Trophoblast cell (in vitro differentiated cells and primary cell): Measurements from ENCODE around the gene FRMD4A. TPM values are rescaled to one million over a fixed set of nuclear protein-coding genes. Genes with fewer than 3 reads are reported as not detected.

Experiments
- DNase-seq, 2 donors: peaks; one replicate each; pipeline ENCODE4 v3.0.0-alpha.2; 2016
- H2AFZ ChIP-seq: 2 replicates; pipeline ENCODE4 v1.6.1; 2013; ENCODE audit warnings: low read length, moderate library complexity, mild to moderate bottlenecking; ENCODE audit not compliant: insufficient read depth, poor library complexity
- H2AK5ac ChIP-seq: 2 replicates; pipeline ENCODE4 v1.6.1; 2013; ENCODE audit warnings: mild to moderate bottlenecking, low read length
- H2BK120ac ChIP-seq: 2 replicates; pipeline ENCODE4 v1.6.1; 2013; ENCODE audit warnings: low read length, mild to moderate bottlenecking, moderate library complexity; ENCODE audit not compliant: insufficient read depth, poor library complexity
- H2BK12ac ChIP-seq: 2 replicates; pipeline ENCODE4 v1.6.1; 2013; ENCODE audit warnings: mild to moderate bottlenecking, low read length, moderate library complexity
- H2BK5ac ChIP-seq: 2 replicates; pipeline ENCODE4 v1.6.1; 2013; ENCODE audit warnings: low read length, low read depth, moderate library complexity, mild to moderate bottlenecking; ENCODE audit not compliant: poor library complexity
- H3K14ac ChIP-seq: 2 replicates; pipeline ENCODE4 v1.6.1; 2013; ENCODE audit warnings: mild to moderate bottlenecking, low read length
- H3K18ac ChIP-seq: 2 replicates; pipeline ENCODE4 v1.6.1; 2013; ENCODE audit warnings: mild to moderate bottlenecking, low read length
- H3K23ac ChIP-seq: 2 replicates; pipeline ENCODE4 v1.6.1; 2013; ENCODE audit warnings: low read length
- H3K27ac ChIP-seq: 2 replicates; pipeline ENCODE4 v1.5.1; 2013; ENCODE audit warnings: low read depth, mild to moderate bottlenecking, inconsistent platforms, low read length, moderate library complexity
- H3K27me3 ChIP-seq: 2 replicates; pipeline ENCODE4 v1.6.1; 2013; ENCODE audit warnings: inconsistent platforms, mild to moderate bottlenecking, low read length, moderate library complexity; ENCODE audit not compliant: insufficient read depth
- H3K36me3 ChIP-seq, 2 experiments: 1 replicate in 1 of 2; 2 replicates in 1 of 2; pipeline ENCODE4 v1.6.1; 2013; ENCODE audit warnings: low read length in 2 of 2, mild to moderate bottlenecking in 2 of 2, moderate library complexity in 1 of 2; ENCODE audit not compliant: insufficient read depth in 2 of 2, control insufficient read depth in 1 of 2
- H3K4ac ChIP-seq: 2 replicates; pipeline ENCODE4 v1.6.1; 2013; ENCODE audit warnings: low read depth, mild to moderate bottlenecking, low read length, moderate library complexity
- H3K4me1 ChIP-seq, 2 experiments: 1 replicate in 1 of 2; 2 replicates in 1 of 2; pipeline ENCODE4 v1.6.1; 2013; ENCODE audit warnings: low read length in 2 of 2, mild to moderate bottlenecking in 2 of 2, moderate library complexity in 1 of 2; ENCODE audit not compliant: insufficient read depth in 2 of 2, control insufficient read depth in 1 of 2
- H3K4me2 ChIP-seq: 2 replicates; pipeline ENCODE4 v1.6.1; 2013; ENCODE audit warnings: inconsistent platforms, mild to moderate bottlenecking, low read length, moderate library complexity
- H3K4me3 ChIP-seq: 2 replicates; pipeline ENCODE4 v1.5.1; 2013; ENCODE audit warnings: mild to moderate bottlenecking, low read depth, low read length, inconsistent platforms
- H3K79me1 ChIP-seq: one replicate; pipeline ENCODE4 v1.6.1; 2013; ENCODE audit warnings: low read length
- H3K79me2 ChIP-seq: 2 replicates; pipeline ENCODE4 v1.6.1; 2013; ENCODE audit warnings: low read length, mild to moderate bottlenecking; ENCODE audit not compliant: control insufficient read depth, insufficient read depth, poor library complexity
- H3K9ac ChIP-seq: 2 replicates; pipeline ENCODE4 v1.6.1; 2013; ENCODE audit warnings: mild to moderate bottlenecking, low read length
- H3K9me3 ChIP-seq: 2 replicates; pipeline ENCODE4 v1.6.1; 2013; ENCODE audit warnings: low read depth, mild to moderate bottlenecking, control low read depth, inconsistent platforms, low read length; ENCODE audit not compliant: insufficient read depth
- H4K12ac ChIP-seq: 2 replicates; pipeline ENCODE4 v1.6.1; 2013; ENCODE audit warnings: low read depth, mild to moderate bottlenecking, low read length, moderate library complexity
- H4K8ac ChIP-seq: 2 replicates; pipeline ENCODE4 v1.6.1; 2013; ENCODE audit warnings: low read depth, mild to moderate bottlenecking, low read length, moderate library complexity
- H4K91ac ChIP-seq: one replicate; pipeline ENCODE4 v1.6.1; 2013; ENCODE audit warnings: low read depth, mild to moderate bottlenecking, low read length, moderate library complexity
- WGBS: extraction: QIAGEN DNeasy Blood & Tissue Kit; methylation state at CpG from one replicate; pipeline ENCODE4 v1.1.7; 2013; ENCODE audit warnings: missing lambda C conversion rate; ENCODE audit not compliant: insufficient read length, insufficient coverage; ENCODE audit errors: extremely low coverage; 5-methylcytosine and 5-hydroxymethylcytosine counted together
- polyA plus RNA-seq: library from polyadenylated mRNA; stranded (reverse); fragments of 200-250 nt; gene quantifications from 2 replicates; pipeline ENCODE4 v1.2.3, GENCODE V29; 2013

FRMD4A gene
- polyA plus RNA-seq: 137 and 153 TPM in 2 replicates

DNA sequence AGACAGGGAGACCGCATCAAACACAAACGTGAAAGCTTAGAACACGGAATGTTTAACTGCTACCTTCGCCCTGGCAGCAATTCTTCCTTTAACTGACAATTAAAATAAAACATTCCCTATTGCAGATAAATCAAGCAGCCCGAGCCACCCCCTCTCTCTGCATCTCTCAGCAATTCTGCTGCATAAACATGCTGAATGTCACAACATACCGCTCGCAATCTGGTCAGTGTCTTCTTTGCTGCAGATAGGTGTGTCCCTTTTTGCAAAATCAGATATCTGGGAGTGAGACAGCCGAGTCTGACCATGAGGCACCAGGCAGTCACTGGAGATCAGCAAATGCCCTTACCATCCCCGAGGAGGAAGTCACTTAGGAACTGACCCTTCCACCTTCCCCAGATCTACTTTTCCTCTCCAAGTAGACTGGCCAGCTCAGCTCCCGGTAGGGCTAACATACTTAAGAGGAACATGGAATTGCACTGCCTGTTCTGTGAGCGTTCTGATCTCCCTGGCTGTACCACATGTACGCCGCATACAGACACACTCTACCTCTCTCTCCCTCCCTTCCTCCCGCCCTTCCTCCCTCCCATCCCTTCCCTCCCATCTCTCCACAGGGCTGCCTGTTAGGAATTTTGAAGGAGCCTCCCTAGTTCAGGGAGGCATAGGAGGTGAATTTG is at the start of gene FRMD4A:
FRMD4A (minus strand) TSS at position 537 of the 674 bp plus-strand sequence.
- no peak within 1 kb of the TSS for H3K27ac ChIP-seq
- no peaks in the 10 kb centered on the region for H3K79me1 ChIP-seq
- H3K4ac ChIP-seq: no peak within 1 kb of the TSS
- no peak within 1 kb of the TSS for H2AFZ ChIP-seq
- no peak within 1 kb of the TSS for H2BK120ac ChIP-seq
- no peak within 1 kb of the TSS for H4K8ac ChIP-seq
- H3K4me3 ChIP-seq: no peak within 1 kb of the TSS
- no peak within 1 kb of the TSS for H2BK12ac ChIP-seq
- H3K36me3 ChIP-seq: no peaks in the 10 kb centered on the region
- no peak within 1 kb of the TSS for H3K23ac ChIP-seq
- H3K9ac ChIP-seq: no peak within 1 kb of the TSS
- H4K12ac ChIP-seq: no peak within 1 kb of the TSS
- H2BK5ac ChIP-seq: no peak within 1 kb of the TSS
- WGBS: 100% methylated on average over 1 of the region's 14 CpGs
- H3K14ac ChIP-seq: no peak within 1 kb of the TSS
- H2AK5ac ChIP-seq: no peak within 1 kb of the TSS
- no peak within 1 kb of the TSS for H3K4me2 ChIP-seq
- no peaks in the 10 kb centered on the region for H3K79me2 ChIP-seq
- H4K91ac ChIP-seq: no peak within 1 kb of the TSS
- DNase-seq: no peak
- peaks cover 0 to 10% of the 10 kb centered on the region in 2 experiments for H3K4me1 ChIP-seq
- no peaks in the 10 kb centered on the region for H3K27me3 ChIP-seq
- H3K18ac ChIP-seq: no peak within 1 kb of the TSS
- H3K9me3 ChIP-seq: no peaks in the 10 kb centered on the region

DNA sequence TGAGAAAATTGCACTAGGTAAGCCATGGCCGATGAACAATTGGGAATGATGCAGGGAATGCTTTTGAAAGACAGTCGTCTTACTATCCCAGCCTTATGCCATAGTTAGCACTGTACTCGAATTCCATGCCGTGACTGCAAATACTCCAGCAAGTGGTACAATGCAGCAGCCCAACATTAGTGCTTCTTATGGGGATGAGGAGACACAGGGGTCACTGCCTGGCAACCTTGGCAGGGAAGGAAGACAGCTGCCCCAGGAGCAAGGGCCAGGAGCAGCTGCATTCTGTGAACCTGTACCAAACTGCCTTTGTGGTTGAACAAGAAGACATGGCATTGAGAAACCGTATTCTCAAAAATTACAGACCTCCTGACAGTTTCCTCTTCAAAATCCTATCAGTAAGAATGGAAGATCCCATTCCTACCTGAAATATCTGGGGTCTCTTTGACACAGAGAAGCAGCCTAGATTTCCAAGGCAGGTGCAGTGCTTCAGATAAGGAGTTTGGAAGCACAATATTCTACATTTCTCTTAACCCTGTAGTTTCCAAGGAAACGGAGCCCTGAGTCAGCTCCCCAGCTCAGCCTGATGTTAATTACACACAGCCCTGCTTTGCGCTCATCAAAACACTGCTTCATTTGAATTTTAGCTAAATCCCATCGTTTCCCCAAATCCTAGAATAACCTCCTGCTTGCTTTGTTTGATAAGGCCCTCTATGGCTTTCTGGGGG is 49.0 kb upstream of the FRMD4A start:
- H3K14ac ChIP-seq: no peak overlapping the region
- H4K12ac ChIP-seq: no peak overlapping the region
- H4K91ac ChIP-seq: peak overlapping the region; percentile 53
- DNase-seq: no peak
- no peak overlapping the region for H2AFZ ChIP-seq
- H2BK12ac ChIP-seq: peak overlapping the region; percentile 45
- H3K18ac ChIP-seq: no peak overlapping the region
- peak overlapping the region; percentile 54 for H3K4ac ChIP-seq
- no peak overlapping the region for H3K23ac ChIP-seq
- no peak overlapping the region for H3K4me2 ChIP-seq
- H2BK5ac ChIP-seq: no peak overlapping the region
- no peaks in the 10 kb centered on the region for H3K27me3 ChIP-seq
- peaks cover 12 to 29% of the 10 kb centered on the region in 2 experiments for H3K4me1 ChIP-seq
- WGBS: no CpG with 5 or more reads among the region's 8 CpGs
- H3K79me2 ChIP-seq: peaks cover 2% of the 10 kb centered on the region
- H4K8ac ChIP-seq: no peak overlapping the region
- no peak overlapping the region for H2BK120ac ChIP-seq
- H3K4me3 ChIP-seq: no peak overlapping the region
- H2AK5ac ChIP-seq: peak overlapping the region; percentile 1
- no peak overlapping the region for H3K27ac ChIP-seq
- H3K9ac ChIP-seq: no peak overlapping the region
- no peaks in the 10 kb centered on the region for H3K9me3 ChIP-seq
- peaks cover 29% of the 10 kb centered on the region for H3K79me1 ChIP-seq
- H3K36me3 ChIP-seq: no peaks in the 10 kb centered on the region

DNA sequence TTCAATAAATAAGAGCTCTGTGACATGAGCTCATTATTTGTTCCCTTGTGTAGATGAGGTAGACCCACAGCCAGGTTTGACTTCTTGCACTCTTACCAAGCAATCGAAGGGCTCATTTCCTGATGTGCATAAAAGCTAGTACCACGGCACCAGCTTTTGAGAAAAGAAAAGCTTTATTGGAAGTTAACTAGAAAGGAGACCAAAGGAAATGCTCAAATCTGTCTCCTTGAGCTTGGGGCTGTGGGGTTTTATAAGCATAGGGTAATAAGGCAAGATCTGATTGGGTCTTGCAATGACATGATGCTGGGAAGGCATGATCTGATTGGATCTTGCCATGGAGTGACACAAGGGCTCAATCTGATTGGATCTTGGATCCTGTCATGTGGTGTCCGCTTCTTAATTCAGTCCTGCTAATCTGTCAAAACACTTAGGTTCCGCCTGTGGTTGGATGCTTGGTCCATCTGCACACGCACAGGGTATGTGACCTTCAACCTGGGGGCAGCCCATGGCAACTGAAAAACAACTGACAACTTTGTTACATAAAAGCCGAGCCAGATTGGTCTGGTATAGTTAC is 47.8 kb upstream of the FRMD4A start:
- H3K4me3 ChIP-seq: no peak overlapping the region
- WGBS: no CpG with 5 or more reads among the region's 6 CpGs
- no peak overlapping the region for H4K8ac ChIP-seq
- peaks cover 2% of the 10 kb centered on the region for H3K79me2 ChIP-seq
- peaks cover 27% of the 10 kb centered on the region for H3K79me1 ChIP-seq
- H3K9ac ChIP-seq: no peak overlapping the region
- H3K4ac ChIP-seq: no peak overlapping the region
- H3K14ac ChIP-seq: no peak overlapping the region
- H3K36me3 ChIP-seq: no peaks in the 10 kb centered on the region
- H3K4me2 ChIP-seq: no peak overlapping the region
- no peak overlapping the region for H4K91ac ChIP-seq
- H2BK5ac ChIP-seq: no peak overlapping the region
- no peaks in the 10 kb centered on the region for H3K9me3 ChIP-seq
- H3K23ac ChIP-seq: no peak overlapping the region
- H2BK12ac ChIP-seq: no peak overlapping the region
- H4K12ac ChIP-seq: no peak overlapping the region
- H3K27ac ChIP-seq: peak overlapping the region; percentile 45
- peaks cover 11 to 28% of the 10 kb centered on the region in 2 experiments for H3K4me1 ChIP-seq
- H3K18ac ChIP-seq: no peak overlapping the region
- no peak overlapping the region for H2BK120ac ChIP-seq
- no peak overlapping the region for H2AK5ac ChIP-seq
- no peak overlapping the region for H2AFZ ChIP-seq
- DNase-seq: no peak
- H3K27me3 ChIP-seq: no peaks in the 10 kb centered on the region

DNA sequence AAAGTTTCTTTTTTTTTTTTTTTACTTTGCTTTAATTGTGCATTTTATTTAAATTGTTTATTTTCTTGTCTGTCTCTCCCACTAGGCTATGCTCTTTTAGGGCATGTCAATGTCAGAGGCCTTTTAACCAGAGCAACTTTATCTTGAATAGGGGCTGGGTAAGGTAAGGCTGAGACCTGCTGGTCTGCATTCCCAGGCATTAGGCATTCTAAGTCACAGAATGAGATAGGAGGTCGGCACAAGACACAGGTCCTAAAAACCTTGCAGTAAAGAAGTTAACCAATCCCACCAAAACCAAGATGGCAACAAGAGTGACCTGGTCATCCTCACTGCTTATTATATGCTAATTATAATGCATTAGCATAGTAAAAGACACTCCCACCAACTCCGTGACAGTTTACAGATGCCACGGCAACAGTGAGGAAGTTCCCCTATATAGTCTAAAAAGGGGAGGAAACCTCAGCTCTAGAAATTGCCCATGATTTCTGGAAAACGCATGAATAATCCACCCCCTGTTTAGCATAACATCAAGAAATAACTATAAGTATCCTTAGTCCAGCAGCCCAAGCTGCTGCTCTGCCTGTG is 47.0 kb upstream of the FRMD4A start:
- H2BK5ac ChIP-seq: no peak overlapping the region
- H4K12ac ChIP-seq: no peak overlapping the region
- H3K9me3 ChIP-seq: no peaks in the 10 kb centered on the region
- H3K4me3 ChIP-seq: no peak overlapping the region
- H3K4me1 ChIP-seq: peaks cover 5 to 21% of the 10 kb centered on the region in 2 experiments
- H3K18ac ChIP-seq: no peak overlapping the region
- peak; percentile 59 to 76 for DNase-seq
- H3K27me3 ChIP-seq: no peaks in the 10 kb centered on the region
- peaks cover 20% of the 10 kb centered on the region for H3K79me1 ChIP-seq
- H3K27ac ChIP-seq: peak overlapping the region; percentile 66
- no peak overlapping the region for H2BK12ac ChIP-seq
- H3K14ac ChIP-seq: no peak overlapping the region
- no peak overlapping the region for H3K23ac ChIP-seq
- peaks cover 2% of the 10 kb centered on the region for H3K79me2 ChIP-seq
- no peak overlapping the region for H4K91ac ChIP-seq
- H3K4ac ChIP-seq: no peak overlapping the region
- no peak overlapping the region for H4K8ac ChIP-seq
- H3K9ac ChIP-seq: no peak overlapping the region
- no peak overlapping the region for H3K4me2 ChIP-seq
- H2BK120ac ChIP-seq: no peak overlapping the region
- H2AK5ac ChIP-seq: no peak overlapping the region
- H2AFZ ChIP-seq: no peak overlapping the region
- H3K36me3 ChIP-seq: no peaks in the 10 kb centered on the region
- WGBS: no CpG with 5 or more reads among the region's 4 CpGs
